GM19025 (cell line): Measurements from ENCODE around the gene TET2.

Experiments
- ATAC-seq: cut with Tn5 transposase; IDR thresholded peaks from one replicate; pipeline ENCODE4 v1.9.1; 2021; ENCODE audit warnings: mild to moderate bottlenecking, low read depth, moderate library complexity; ENCODE audit not compliant: unreplicated experiment

TET2 gene

DNA sequence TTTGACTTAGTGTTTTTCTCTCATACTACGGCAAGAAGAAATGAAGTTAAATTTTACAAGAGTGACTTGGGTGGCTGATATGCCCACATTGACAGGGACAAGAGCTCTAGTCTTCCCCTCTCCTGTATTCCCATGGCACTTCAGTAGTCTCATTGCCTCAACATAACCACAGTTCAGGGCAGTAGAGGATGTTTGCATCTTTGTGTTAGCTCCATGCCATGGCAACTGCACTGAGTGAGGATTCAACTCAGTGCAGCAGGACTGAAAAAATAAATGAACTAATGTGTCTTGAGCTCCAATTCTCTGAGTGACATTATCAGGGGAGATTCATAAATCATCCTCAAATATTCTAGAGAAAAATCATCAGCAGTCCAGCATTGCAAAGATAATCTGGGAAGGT lies 78.8 kb downstream of the TET2 start:
- no peak for ATAC-seq

- no peak for ATAC-seq
Measured at GRCh38 chr4:105227054-105227453, 80.4 kb downstream of the TET2 start.

DNA sequence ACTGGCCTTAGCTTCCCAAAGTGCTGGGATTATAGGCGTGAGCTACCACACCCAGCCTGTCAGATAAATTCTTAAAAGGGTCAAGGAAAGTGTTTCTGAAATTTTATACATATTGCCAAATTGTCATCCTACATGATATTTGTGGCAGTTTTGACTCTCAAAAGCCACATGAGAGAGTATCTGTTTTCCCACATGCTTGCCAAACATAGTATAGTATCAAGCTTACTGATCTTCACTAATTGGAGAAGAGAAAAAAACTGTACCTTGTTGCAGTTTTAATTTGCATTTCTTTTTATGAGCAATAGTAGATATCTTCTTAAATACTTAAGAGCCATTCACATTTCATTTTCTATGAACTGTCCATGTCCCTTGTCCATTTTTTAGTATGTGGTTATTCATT lies 83.6 kb downstream of the TET2 start:
- ATAC-seq: no peak

DNA sequence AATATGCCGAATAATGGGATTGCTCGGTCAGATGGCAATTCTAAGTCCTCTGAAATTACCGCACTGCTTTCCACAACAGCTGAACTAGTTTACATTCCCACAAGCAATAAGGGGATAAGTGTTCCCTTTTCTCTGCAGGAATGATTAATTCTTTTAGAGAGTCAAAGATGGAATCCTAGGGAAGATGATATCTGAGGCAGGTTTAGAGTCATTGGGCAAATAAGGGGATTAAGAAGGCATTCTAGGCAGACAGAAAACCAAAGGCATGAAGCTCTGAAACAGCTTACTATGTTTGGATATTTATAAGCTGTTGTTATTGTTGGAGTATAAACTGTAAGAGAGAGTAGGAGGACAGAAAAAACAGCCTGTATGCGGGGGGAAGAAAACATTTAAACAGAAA lies 85.7 kb downstream of the TET2 start:
- ATAC-seq: no peak

- no peak for ATAC-seq
Measured at GRCh38 chr4:105234582-105234981, 87.9 kb downstream of the TET2 start.

- ATAC-seq: peak; percentile 95
Measured at GRCh38 chr4:105236202-105236915, 89.7 kb downstream of the TET2 start.

DNA sequence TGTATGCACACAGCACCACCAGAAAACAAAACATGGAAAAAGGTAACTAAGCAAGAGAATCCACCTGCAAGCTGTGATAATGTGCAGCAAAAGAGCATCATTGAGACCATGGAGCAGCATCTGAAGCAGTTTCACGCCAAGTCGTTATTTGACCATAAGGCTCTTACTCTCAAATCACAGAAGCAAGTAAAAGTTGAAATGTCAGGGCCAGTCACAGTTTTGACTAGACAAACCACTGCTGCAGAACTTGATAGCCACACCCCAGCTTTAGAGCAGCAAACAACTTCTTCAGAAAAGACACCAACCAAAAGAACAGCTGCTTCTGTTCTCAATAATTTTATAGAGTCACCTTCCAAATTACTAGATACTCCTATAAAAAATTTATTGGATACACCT lies 90.2 kb downstream of the TET2 start:
- ATAC-seq: peak; percentile 16

- no peak for ATAC-seq
Measured at GRCh38 chr4:105240037-105240436, 93.4 kb downstream of the TET2 start.

DNA sequence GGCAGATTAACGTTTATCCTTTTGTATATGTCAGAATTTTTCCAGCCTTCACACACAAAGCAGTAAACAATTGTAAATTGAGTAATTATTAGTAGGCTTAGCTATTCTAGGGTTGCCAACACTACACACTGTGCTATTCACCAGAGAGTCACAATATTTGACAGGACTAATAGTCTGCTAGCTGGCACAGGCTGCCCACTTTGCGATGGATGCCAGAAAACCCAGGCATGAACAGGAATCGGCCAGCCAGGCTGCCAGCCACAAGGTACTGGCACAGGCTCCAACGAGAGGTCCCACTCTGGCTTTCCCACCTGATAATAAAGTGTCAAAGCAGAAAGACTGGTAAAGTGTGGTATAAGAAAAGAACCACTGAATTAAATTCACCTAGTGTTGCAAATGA lies 94.8 kb downstream of the TET2 start:
- ATAC-seq: no peak

DNA sequence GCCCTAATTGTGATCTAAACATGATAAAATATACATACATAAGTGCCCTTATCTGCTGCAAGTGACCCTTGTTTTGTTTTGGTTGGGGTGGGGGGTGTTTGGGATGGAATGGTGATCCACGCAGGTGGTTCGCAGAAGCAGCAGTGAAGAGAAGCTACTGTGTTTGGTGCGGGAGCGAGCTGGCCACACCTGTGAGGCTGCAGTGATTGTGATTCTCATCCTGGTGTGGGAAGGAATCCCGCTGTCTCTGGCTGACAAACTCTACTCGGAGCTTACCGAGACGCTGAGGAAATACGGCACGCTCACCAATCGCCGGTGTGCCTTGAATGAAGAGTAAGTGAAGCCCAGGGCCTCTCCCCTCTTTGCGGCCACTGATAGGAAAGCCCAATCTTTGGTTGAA lies 96.8 kb downstream of the TET2 start:
- no peak for ATAC-seq

- ATAC-seq: no peak
Measured at GRCh38 chr4:105246712-105247111, 100.0 kb downstream of the TET2 start.

DNA sequence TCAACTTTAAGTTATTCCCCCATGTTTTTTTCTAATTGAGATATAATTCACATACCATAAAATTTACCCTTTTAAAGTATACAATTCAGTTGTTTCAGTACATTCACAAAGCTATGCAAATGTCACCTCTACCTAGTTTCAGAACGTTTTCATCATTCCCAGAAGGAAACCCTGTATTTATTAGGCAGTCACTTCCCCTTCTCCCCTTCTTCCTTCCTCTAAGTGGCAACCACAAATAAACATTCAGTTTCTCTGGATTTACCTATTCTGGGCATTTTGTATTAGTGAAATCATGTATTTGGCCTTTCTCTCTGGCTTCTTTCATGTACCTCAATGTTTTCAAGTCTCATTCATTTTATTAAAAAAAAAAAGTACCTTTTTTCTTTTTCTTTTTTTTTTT lies 101.9 kb downstream of the TET2 start:
- no peak for ATAC-seq

DNA sequence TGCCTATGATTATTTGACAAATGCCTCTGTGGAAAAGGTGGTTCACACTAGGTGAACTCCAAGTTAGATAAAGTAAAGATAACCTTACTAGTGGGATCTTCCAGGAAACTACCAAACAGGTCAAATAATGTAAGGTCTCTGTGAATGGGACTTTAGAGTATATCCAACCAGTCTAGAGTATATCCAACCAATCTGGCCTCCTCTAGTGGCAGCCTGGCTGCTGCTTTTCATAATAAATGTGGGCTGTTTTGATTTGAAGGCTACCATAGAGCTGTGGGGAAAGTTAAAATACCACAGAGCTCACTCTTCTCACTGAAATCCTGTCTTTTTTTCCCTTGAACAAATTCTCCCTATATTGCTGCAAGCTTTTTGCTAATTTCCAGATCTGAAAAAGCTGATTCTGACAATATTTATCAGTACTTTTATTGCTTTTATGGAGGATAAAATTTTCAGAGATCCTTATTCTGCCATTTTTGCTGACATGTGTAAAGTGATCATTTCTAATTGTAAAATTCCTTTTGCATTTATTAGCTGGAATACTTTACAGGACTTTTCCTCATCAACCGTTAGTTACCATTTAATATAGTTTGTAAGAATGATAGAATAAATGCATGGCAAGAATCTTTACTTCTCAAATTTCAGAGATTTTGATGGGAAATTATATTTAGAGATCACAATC lies 111.3 kb downstream of the TET2 start:
- ATAC-seq: no peak

DNA sequence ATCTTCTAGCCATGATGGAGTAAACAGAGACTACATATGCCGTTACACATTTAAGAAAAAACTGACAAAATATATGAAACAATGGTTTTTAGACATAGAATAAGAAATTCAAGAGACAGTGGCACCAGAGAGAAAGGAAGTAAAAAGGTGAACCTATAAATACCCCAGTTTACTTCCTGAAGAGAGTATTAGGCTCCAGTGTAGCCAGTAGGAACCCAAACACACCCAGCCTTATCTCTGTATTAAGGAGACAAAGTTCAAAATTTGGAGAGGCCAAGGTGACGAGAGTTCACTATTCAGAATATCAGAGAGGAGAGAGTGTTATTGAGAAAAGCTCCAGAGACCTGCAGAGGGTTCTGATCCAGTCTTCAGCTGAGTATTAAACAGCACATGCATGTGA lies 119.0 kb downstream of the TET2 start:
- ATAC-seq: no peak

DNA sequence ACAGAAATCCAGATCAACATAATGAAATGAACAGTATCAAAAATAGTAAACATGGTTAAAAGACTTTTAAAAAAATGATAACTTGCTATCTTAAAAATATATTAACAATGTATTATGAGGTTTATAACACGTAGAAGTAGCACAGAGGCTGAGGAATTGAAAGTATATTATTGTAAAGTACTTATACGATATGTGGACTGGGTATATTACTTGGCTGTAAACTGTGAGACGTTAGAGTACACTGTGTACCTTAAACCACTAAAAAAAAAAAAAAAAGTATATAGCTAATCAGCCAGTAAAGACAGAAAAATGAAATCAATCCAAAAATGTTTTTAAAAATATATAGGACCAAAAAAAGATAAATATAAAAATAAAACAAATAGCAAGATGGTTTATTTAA lies 120.6 kb downstream of the TET2 start:
- no peak for ATAC-seq

DNA sequence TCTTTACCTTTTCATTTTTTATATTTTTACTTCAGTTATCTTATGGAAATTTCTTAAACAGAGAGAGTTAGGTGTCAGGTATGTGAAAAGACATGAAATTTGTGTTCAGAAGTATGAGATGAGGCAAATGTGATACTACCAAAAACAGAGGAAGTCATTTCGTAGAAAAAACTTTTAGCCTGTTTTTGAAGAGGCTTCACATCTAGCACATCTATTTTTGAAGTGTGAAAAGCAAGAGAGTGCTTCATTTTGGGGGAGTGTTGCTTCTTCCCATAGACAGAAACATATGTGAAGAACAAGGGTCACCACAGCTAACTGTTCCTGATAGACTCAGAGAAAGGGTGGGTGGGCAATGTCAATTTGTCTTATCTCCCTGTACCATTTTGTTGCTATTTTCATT lies 125.3 kb downstream of the TET2 start:
- ATAC-seq: no peak

DNA sequence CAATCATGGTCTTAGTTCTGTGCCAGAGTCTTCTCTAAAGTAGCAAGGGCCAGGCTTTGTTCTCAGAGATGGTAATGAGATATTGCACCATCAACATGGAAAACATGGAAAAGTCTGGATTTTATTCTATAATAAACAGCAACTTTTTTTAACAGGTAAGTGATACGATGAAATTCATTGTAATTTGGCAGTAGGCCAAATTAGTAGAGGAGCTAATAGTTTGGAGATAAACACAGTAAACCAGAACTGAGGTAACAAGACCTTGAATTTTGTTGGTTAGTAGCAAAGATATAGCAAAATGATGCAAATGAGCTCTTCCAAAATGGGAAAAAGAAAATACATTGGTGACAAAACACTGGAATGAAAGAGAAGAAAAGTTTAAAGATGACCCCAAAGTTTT lies 126.6 kb downstream of the TET2 start:
- no peak for ATAC-seq

GRCh38 chr4:105274090-105274489 lies 127.4 kb downstream of the TET2 start:
- ATAC-seq: no peak

GRCh38 chr4:105274504-105274903 lies 127.8 kb downstream of the TET2 start:
- ATAC-seq: no peak

DNA sequence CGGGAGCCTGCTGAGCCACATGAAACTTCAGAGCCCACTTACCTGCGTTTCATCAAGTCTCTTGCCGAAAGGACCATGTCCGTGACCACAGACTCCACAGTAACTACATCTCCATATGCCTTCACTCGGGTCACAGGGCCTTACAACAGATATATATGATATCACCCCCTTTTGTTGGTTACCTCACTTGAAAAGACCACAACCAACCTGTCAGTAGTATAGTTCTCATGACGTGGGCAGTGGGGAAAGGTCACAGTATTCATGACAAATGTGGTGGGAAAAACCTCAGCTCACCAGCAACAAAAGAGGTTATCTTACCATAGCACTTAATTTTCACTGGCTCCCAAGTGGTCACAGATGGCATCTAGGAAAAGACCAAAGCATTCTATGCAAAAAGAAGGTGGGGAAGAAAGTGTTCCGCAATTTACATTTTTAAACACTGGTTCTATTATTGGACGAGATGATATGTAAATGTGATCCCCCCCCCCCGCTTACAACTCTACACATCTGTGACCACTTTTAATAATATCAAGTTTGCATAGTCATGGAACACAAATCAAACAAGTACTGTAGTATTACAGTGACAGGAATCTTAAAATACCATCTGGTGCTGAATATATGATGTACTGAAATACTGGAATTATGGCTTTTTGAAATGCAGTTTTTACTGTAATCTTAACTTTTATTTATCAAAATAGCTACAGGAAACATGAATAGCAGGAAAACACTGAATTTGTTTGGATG lies 129.9 kb downstream of the TET2 start:
- no peak for ATAC-seq

DNA sequence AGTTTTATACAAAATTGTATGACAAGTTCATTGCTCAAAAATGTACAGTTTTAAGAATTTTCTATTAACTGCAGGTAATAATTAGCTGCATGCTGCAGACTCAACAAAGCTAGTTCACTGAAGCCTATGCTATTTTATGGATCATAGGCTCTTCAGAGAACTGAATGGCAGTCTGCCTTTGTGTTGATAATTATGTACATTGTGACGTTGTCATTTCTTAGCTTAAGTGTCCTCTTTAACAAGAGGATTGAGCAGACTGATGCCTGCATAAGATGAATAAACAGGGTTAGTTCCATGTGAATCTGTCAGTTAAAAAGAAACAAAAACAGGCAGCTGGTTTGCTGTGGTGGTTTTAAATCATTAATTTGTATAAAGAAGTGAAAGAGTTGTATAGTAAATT lies 131.0 kb downstream of the TET2 start:
- ATAC-seq: no peak

DNA sequence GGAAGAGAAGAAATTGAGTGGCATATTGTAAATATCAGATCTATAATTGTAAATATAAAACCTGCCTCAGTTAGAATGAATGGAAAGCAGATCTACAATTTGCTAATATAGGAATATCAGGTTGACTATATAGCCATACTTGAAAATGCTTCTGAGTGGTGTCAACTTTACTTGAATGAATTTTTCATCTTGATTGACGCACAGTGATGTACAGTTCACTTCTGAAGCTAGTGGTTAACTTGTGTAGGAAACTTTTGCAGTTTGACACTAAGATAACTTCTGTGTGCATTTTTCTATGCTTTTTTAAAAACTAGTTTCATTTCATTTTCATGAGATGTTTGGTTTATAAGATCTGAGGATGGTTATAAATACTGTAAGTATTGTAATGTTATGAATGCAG lies 132.6 kb downstream of the TET2 start:
- ATAC-seq: no peak
